Neural cell (in vitro differentiated cells): ENCODE results near the gene SPN. TPM values are rescaled to one million over a fixed set of nuclear protein-coding genes. Genes with fewer than 3 reads are reported as not detected.

Source experiments
- H2AFZ ChIP-seq: fragments of 200-600, 300-800 bp; sonication (generic), shearing (Covaris generic); 2 replicates; pipeline ENCODE4 v1.6.0; 2014; ENCODE audit warnings: low read depth, mild to moderate bottlenecking, antibody characterized with exemption, low read length, moderate library complexity
- H3F3A ChIP-seq: fragments of 200-600 bp; shearing (Covaris generic); 2 replicates; pipeline ENCODE4 v1.6.1; 2016; ENCODE audit warnings: mild to moderate bottlenecking, moderate library complexity, mixed read lengths, antibody characterized with exemption, low read length; ENCODE audit not compliant: insufficient read depth, poor library complexity, severe bottlenecking
- H3K27ac ChIP-seq: fragments of 200-600, 300-800 bp; sonication (generic), shearing (Covaris generic); 2 replicates; pipeline ENCODE4 v1.5.1; 2014; ENCODE audit warnings: mild to moderate bottlenecking, low read length, moderate library complexity
- H3K27me3 ChIP-seq: fragments of 300-800, 200-600 bp; sonication (generic), shearing (Covaris generic); 2 replicates; pipeline ENCODE4 v1.6.0; 2014; ENCODE audit warnings: mild to moderate bottlenecking, low read depth, low read length, moderate library complexity; ENCODE audit not compliant: insufficient read depth
- H3K36me3 ChIP-seq: fragments of 300-800, 200-600 bp; sonication (generic), shearing (Covaris generic); 2 replicates; pipeline ENCODE4 v1.5.1; 2014; ENCODE audit warnings: mild to moderate bottlenecking, antibody characterized with exemption, low read length, moderate library complexity; ENCODE audit not compliant: insufficient read depth
- H3K4me2 ChIP-seq: fragments of 300-800, 200-600 bp; sonication (generic), shearing (Covaris generic); 2 replicates; pipeline ENCODE4 v1.6.0; 2014; ENCODE audit warnings: mild to moderate bottlenecking, low read length
- H3K4me3 ChIP-seq: fragments of 300-800, 200-600 bp; sonication (generic), shearing (Covaris generic); 2 replicates; pipeline ENCODE4 v1.5.1; 2014; ENCODE audit warnings: mild to moderate bottlenecking, low read length, moderate library complexity
- H3K79me2 ChIP-seq: fragments of 200-600 bp; shearing (Covaris generic); replicated peaks from 2 replicates; pipeline ENCODE4 v1.6.0; 2014; ENCODE audit warnings: mild to moderate bottlenecking, low read length, moderate library complexity; ENCODE audit not compliant: insufficient read depth
- H3K9ac ChIP-seq: fragments of 300-800, 200-600 bp; sonication (generic), shearing (Covaris generic); 2 replicates; pipeline ENCODE4 v1.6.1; 2016; ENCODE audit warnings: mild to moderate bottlenecking, low read length, mixed read lengths
- H3K9me2 ChIP-seq: fragments of 200-600 bp; shearing (Covaris generic); 2 replicates; pipeline ENCODE4 v1.6.1; 2016; ENCODE audit warnings: mild to moderate bottlenecking, low read length, mixed read lengths; ENCODE audit not compliant: insufficient read depth
- H3K9me3 ChIP-seq: fragments of 200-600, 300-800 bp; sonication (generic), shearing (Covaris generic); 2 replicates; pipeline ENCODE4 v1.6.1; 2016; ENCODE audit warnings: mild to moderate bottlenecking, mixed run types, low read length, moderate library complexity, mixed read lengths
- H4K20me1 ChIP-seq: fragments of 200-600 bp; shearing (Covaris generic); 2 replicates; pipeline ENCODE4 v1.6.1; 2016; ENCODE audit warnings: mild to moderate bottlenecking, mixed run types; ENCODE audit not compliant: insufficient read depth
- EP300 ChIP-seq: fragments of 450-650 bp; conservative IDR thresholded peaks from 2 replicates; pipeline ENCODE4 v1.6.1; 2014; ENCODE audit warnings: antibody characterized with exemption, mild to moderate bottlenecking, moderate library complexity; ENCODE audit not compliant: poor library complexity, severe bottlenecking
- EZH2 ChIP-seq: fragments of 200-600, 300-800 bp; shearing (Covaris generic), sonication (generic); IDR thresholded peaks from 2 replicates; pipeline ENCODE4 v1.6.1; 2014; ENCODE audit warnings: antibody characterized with exemption, low read length, borderline replicate concordance, mild to moderate bottlenecking; ENCODE audit not compliant: insufficient read depth, poor library complexity, severe bottlenecking
- MXI1 ChIP-seq: fragments of 450-650 bp; conservative IDR thresholded peaks from 2 replicates; pipeline ENCODE4 v1.6.1; 2014; ENCODE audit warnings: antibody characterized with exemption, mild to moderate bottlenecking; ENCODE audit not compliant: poor library complexity, severe bottlenecking
- POLR2AphosphoS5 ChIP-seq: IDR thresholded peaks from 2 replicates; pipeline ENCODE4 v1.6.1; 2012
- RAD21 ChIP-seq: fragments of 450-650 bp; conservative IDR thresholded peaks from 2 replicates; pipeline ENCODE4 v1.6.1; 2014; ENCODE audit warnings: antibody characterized with exemption, mild to moderate bottlenecking, moderate library complexity
- REST ChIP-seq: IDR thresholded peaks from 2 replicates; pipeline ENCODE4 v1.6.1; 2012; ENCODE audit warnings: borderline replicate concordance
- SMC3 ChIP-seq: fragments of 450-650 bp; conservative IDR thresholded peaks from 2 replicates; pipeline ENCODE4 v1.6.1; 2014; ENCODE audit warnings: antibody characterized with exemption, mild to moderate bottlenecking, moderate library complexity; ENCODE audit not compliant: poor library complexity
- TAF1 ChIP-seq: IDR thresholded peaks from 2 replicates; pipeline ENCODE4 v1.6.1; 2012; ENCODE audit warnings: low read depth
- polyA plus RNA-seq: library from polyadenylated mRNA; depleted of rRNA; stranded (reverse); fragments of >200 nt; gene quantifications from 2 replicates; pipeline ENCODE4 v1.2.3, GENCODE V29; 2014
- TF ChIP-seq, protein P1 (sequence below): fragments of 450-650 bp; IDR thresholded peaks from 2 replicates; pipeline ENCODE4 v1.5.1; 2014; ENCODE audit warnings: antibody characterized with exemption, mild to moderate bottlenecking, moderate library complexity; ENCODE audit not compliant: poor library complexity, severe bottlenecking

Gene SPN
- polyA plus RNA-seq, 1 donor from 2014 or later = 0.09 TPM

GRCh38 chr16:29719063-29719462, 56.0 kb downstream of the SPN start:
- no peak overlapping the region for H3K4me3 ChIP-seq
- H3K27me3 ChIP-seq = no peaks in the 10 kb centered on the region
- H3K9me3 ChIP-seq = no peaks in the 10 kb centered on the region
- no peak overlapping the region for H3K9ac ChIP-seq
- H3K9me2 ChIP-seq = no peaks in the 10 kb centered on the region
- no peak overlapping the region for H3K4me2 ChIP-seq
- no peaks in the 10 kb centered on the region for H3K79me2 ChIP-seq
- H3K36me3 ChIP-seq = no peaks in the 10 kb centered on the region
- H3K27ac ChIP-seq = no peak overlapping the region
- no peaks in the 10 kb centered on the region for H4K20me1 ChIP-seq
- TF ChIP-seq SMC3 (no peak), RAD21 (no peak), REST (no peak), POLR2AphosphoS5 (no peak), EP300 (no peak), EZH2 (no peak), MXI1 (no peak), TAF1 (no peak)
- TF ChIP-seq, protein P1, sequence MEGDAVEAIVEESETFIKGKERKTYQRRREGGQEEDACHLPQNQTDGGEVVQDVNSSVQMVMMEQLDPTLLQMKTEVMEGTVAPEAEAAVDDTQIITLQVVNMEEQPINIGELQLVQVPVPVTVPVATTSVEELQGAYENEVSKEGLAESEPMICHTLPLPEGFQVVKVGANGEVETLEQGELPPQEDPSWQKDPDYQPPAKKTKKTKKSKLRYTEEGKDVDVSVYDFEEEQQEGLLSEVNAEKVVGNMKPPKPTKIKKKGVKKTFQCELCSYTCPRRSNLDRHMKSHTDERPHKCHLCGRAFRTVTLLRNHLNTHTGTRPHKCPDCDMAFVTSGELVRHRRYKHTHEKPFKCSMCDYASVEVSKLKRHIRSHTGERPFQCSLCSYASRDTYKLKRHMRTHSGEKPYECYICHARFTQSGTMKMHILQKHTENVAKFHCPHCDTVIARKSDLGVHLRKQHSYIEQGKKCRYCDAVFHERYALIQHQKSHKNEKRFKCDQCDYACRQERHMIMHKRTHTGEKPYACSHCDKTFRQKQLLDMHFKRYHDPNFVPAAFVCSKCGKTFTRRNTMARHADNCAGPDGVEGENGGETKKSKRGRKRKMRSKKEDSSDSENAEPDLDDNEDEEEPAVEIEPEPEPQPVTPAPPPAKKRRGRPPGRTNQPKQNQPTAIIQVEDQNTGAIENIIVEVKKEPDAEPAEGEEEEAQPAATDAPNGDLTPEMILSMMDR = no peak
- no peaks in the 10 kb centered on the region for H3F3A ChIP-seq
- H2AFZ ChIP-seq = no peak overlapping the region

Other genes starting within 250 kb of the SPN start
- 31.9 and 35.5 TPM in 2 replicates for gene BOLA2, start 208.9 kb upstream of the SPN start, polyA plus RNA-seq
- 66.4 and 74.3 TPM in 2 replicates for gene SLX1B, start 208.7 kb upstream of the SPN start, polyA plus RNA-seq
- gene SULT1A4, start 203.3 kb upstream of the SPN start, polyA plus RNA-seq = 10.4 and 16.4 TPM in 2 replicates
- 5.7 and 8.4 TPM in 2 replicates for gene NPIPB12, start 156.8 kb upstream of the SPN start, polyA plus RNA-seq
- 2.7 and 3.9 TPM in 2 replicates for gene QPRT, start 15.9 kb downstream of the SPN start, polyA plus RNA-seq
- gene C16orf54, start 82.7 kb downstream of the SPN start, polyA plus RNA-seq = not detected in 2 replicates
- not detected in 2 replicates for gene ZG16, start 115.0 kb downstream of the SPN start, polyA plus RNA-seq
- gene KIF22, start 127.5 kb downstream of the SPN start, polyA plus RNA-seq = 81.1 and 89.7 TPM in 2 replicates
- gene MAZ, start 143.3 kb downstream of the SPN start, polyA plus RNA-seq = 147 and 168 TPM in 2 replicates
- 84.2 and 105 TPM in 2 replicates for gene PRRT2, start 148.9 kb downstream of the SPN start, polyA plus RNA-seq
- gene PAGR1, start 152.9 kb downstream of the SPN start, polyA plus RNA-seq = 86.8 and 88.7 TPM in 2 replicates
- 2.5 and 5.7 TPM in 2 replicates for gene MVP, start 157.2 kb downstream of the SPN start, polyA plus RNA-seq
- 92.6 and 95.6 TPM in 2 replicates for gene CDIPT, start 200.0 kb downstream of the SPN start, polyA plus RNA-seq
- 48.8 and 52.7 TPM in 2 replicates for gene SEZ6L2, start 236.3 kb downstream of the SPN start, polyA plus RNA-seq
- 38.9 and 48.2 TPM in 2 replicates for gene ASPHD1, start 237.2 kb downstream of the SPN start, polyA plus RNA-seq